Lower lobe of right lung (tissue), 2 donors: Measurements from ENCODE around the gene TMEM42. TPM values are rescaled to one million over a fixed set of nuclear protein-coding genes. Genes with fewer than 3 reads are reported as not detected.

ENCODE experiments used
- ATAC-seq, 2 donors: fragments of 200-7000 bp; cut with Tn5 transposase; one replicate each; pipeline ENCODE4 v1.9.1; 2020 to 2022; ENCODE audit warnings: mild to moderate bottlenecking in 2 of 2, moderate library complexity in 2 of 2
- DNase-seq: peaks from one replicate; pipeline ENCODE4 v3.0.0-alpha.2; 2020
- H3K27ac ChIP-seq: fragments of 200-600 bp; one replicate; pipeline ENCODE4 v1.8.0; 2022
- H3K27me3 ChIP-seq: fragments of 200-600 bp; one replicate; pipeline ENCODE4 v1.8.0; 2022; ENCODE audit warnings: low read depth
- H3K36me3 ChIP-seq: fragments of 200-600 bp; one replicate; pipeline ENCODE4 v1.8.0; 2022; ENCODE audit warnings: mild to moderate bottlenecking
- H3K4me1 ChIP-seq: fragments of 200-600 bp; one replicate; pipeline ENCODE4 v1.8.0; 2022
- H3K4me3 ChIP-seq: fragments of 200-600 bp; one replicate; pipeline ENCODE4 v1.8.0; 2022; ENCODE audit warnings: mild to moderate bottlenecking
- H3K9me3 ChIP-seq: fragments of 200-600 bp; one replicate; pipeline ENCODE4 v1.8.0; 2022
- intact Hi-C: fragments of 100-400 bp; cut with DNase I; formaldehyde crosslinking; loops from one replicate; pipeline ENCODE4 v1.11.0; 2022
- total RNA-seq: library from RNA; stranded (reverse); fragmentation: NEBNext Ultra II Directional; extraction: Animal tissue kit (Norgen Biotek cat#: 25700); gene quantifications from one replicate; pipeline ENCODE4 v1.2.1, GENCODE V29; 2021
- TF ChIP-seq, protein P1 (sequence below): fragments of 200-600 bp; IDR thresholded peaks from one replicate; pipeline ENCODE4 v1.8.0; 2022; ENCODE audit warnings: antibody characterized with exemption, mild to moderate bottlenecking
- donor health status: DM: no; HTN: yes; CAD: no; lungs with severe emphysema.

Gene TMEM42
- total RNA-seq, 1 donor from 2014 or later, result 17.4 TPM

DNA sequence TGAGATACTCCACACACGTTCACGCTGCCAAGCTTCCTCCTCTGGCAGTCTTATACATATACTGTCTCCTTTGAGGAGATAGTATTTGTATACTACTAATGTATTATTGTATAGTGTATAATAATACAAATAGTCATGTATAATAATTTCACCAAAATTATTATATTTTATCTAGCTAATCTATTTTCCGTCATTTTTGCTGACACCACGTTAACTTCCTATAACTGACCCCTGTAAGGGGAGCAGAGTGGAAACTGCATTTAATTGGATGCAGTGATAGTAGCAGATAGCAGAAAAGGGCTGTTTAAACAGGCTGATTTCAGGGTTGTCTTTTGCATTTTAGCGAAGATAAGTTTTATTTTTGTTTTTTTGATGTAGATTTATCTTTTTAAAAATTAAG lies 30.5 kb upstream of the TMEM42 start:
- Histone ChIP-seq H3K4me3 (no peak overlapping the region), H3K27ac (no peak overlapping the region), H3K9me3 (peaks cover 5% of the 10 kb centered on the region), H3K4me1 (no peaks in the 10 kb centered on the region), H3K36me3 (no peaks in the 10 kb centered on the region), H3K27me3 (no peaks in the 10 kb centered on the region)
- no peak for ATAC-seq
- intact Hi-C loops, result no loop called here
- TF ChIP-seq, protein P1, sequence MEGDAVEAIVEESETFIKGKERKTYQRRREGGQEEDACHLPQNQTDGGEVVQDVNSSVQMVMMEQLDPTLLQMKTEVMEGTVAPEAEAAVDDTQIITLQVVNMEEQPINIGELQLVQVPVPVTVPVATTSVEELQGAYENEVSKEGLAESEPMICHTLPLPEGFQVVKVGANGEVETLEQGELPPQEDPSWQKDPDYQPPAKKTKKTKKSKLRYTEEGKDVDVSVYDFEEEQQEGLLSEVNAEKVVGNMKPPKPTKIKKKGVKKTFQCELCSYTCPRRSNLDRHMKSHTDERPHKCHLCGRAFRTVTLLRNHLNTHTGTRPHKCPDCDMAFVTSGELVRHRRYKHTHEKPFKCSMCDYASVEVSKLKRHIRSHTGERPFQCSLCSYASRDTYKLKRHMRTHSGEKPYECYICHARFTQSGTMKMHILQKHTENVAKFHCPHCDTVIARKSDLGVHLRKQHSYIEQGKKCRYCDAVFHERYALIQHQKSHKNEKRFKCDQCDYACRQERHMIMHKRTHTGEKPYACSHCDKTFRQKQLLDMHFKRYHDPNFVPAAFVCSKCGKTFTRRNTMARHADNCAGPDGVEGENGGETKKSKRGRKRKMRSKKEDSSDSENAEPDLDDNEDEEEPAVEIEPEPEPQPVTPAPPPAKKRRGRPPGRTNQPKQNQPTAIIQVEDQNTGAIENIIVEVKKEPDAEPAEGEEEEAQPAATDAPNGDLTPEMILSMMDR, result no peak
- no peak for DNase-seq

DNA sequence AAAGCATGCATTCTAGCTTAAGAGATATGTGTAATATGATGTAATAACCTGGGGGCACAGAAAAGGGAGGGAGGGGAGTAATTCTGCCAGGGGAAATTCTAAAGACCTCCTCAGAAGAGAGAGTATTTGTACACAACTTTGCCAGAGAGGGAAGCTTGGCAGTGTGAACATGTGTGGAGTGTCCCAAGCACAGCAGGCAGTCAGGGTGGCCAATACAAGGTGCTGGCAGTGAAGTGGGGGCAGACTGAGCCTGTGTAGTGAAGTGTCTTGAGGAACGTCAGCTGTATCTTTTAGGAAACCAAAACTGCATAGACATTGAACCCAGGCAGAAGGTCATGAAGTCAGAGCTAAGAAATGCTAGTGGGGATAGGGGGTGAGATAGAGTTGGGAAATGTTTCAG lies 29.7 kb upstream of the TMEM42 start:
- TF ChIP-seq, protein P1, result no peak
- Histone ChIP-seq H3K4me1 (no peaks in the 10 kb centered on the region), H3K9me3 (peaks cover 13% of the 10 kb centered on the region), H3K27ac (no peak overlapping the region), H3K27me3 (no peaks in the 10 kb centered on the region), H3K36me3 (no peaks in the 10 kb centered on the region), H3K4me3 (no peak overlapping the region)
- DNase-seq (no peak), ATAC-seq (no peak)
- intact Hi-C loops, result no loop called here

DNA sequence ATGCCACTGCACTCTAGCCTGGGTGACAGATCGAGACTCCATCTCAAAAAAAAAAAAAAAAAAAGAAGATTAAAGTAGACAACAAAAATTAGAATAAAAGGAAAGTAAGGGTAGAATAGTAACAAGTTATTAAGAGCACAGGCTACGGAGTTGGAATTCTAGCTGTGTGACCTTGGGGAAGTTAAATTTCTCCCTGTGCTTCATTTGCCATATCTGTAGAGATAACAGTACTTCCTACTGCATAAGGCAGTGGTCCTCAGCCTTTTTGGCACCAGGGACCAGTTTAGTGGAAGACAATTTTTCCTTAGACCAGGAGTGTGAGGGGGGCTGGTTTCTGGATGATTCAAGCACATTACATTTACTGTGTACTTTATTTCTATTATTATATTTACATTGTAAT lies 28.7 kb upstream of the TMEM42 start:
- H3K9me3 ChIP-seq, result peaks cover 17% of the 10 kb centered on the region
- TF ChIP-seq, protein P1, result no peak
- H3K4me1 ChIP-seq, result no peaks in the 10 kb centered on the region
- intact Hi-C loops, result no loop called here
- ATAC-seq (no peak), DNase-seq (no peak)
- H3K27ac ChIP-seq, result no peak overlapping the region
- H3K27me3 ChIP-seq, result no peaks in the 10 kb centered on the region
- H3K4me3 ChIP-seq, result no peak overlapping the region
- no peaks in the 10 kb centered on the region for H3K36me3 ChIP-seq

DNA sequence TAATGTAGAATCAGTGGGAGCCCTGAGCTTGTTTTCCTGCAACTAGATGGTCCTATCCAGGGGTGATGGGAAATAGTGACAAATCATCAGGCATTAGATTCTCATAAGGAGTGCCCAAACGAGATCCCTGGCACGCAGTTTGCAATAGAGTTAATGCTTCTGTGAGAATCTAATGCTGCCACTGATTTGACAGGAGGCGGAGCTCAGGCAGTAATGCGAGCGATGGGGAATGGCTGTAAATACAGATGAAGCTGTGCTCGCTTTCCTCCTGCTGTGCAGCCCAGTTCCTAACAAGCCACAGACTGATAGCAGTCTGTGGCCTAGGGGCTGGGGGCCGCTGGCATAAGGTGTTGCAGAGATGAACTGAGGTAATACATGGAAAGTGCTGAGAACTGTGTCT lies 28.3 kb upstream of the TMEM42 start:
- intact Hi-C loops, result no loop called here
- Histone ChIP-seq H3K4me3 (no peak overlapping the region), H3K36me3 (no peaks in the 10 kb centered on the region), H3K27ac (no peak overlapping the region), H3K4me1 (no peaks in the 10 kb centered on the region), H3K27me3 (no peaks in the 10 kb centered on the region), H3K9me3 (peaks cover 17% of the 10 kb centered on the region)
- ATAC-seq (no peak), DNase-seq (no peak)
- TF ChIP-seq, protein P1, result no peak

DNA sequence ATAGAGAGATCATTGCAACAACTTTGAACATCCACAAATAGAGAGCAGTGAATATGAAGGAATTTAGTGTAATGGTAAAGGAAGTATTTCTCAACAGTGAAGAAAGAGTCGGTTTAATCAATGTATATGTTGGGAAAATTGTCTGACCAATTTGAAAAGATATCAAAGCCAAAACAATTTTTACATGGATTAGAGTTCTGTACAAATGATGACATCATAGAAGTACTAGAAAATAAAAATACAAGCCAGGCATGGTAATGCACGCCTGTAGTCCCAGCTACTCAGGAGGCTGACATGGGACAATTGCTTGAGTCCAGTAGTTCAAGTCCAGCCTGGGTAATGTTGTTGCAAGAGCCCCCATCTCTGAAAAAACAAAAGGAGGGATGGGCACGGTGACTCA lies 26.0 kb upstream of the TMEM42 start:
- ATAC-seq, result no peak
- no peaks in the 10 kb centered on the region for H3K27me3 ChIP-seq
- H3K36me3 ChIP-seq, result no peaks in the 10 kb centered on the region
- H3K4me1 ChIP-seq, result no peaks in the 10 kb centered on the region
- peaks cover 17% of the 10 kb centered on the region for H3K9me3 ChIP-seq
- intact Hi-C loops, result no loop called here
- DNase-seq, result no peak
- no peak overlapping the region for H3K4me3 ChIP-seq
- no peak overlapping the region for H3K27ac ChIP-seq
- TF ChIP-seq, protein P1, result no peak

DNA sequence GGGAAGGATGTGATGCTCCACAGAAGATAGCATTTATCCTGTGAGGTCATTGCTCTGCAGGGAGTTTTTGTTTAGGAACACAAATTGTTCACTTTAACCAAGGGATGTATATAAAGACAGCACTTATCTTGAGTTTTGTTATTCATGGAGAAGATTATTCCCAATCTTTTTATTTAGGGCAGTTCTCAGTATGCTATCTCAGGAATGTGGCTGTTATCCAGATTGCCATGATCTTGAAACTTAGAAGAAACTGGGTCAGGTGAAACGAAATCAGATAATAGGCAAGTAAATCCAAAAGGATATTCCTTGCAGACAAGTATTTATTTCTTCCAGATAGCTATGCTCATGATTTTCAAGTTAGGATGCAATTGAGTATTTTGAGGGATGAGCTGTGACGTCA lies 19.3 kb upstream of the TMEM42 start:
- Histone ChIP-seq H3K27ac (no peak overlapping the region), H3K36me3 (no peaks in the 10 kb centered on the region), H3K4me1 (no peaks in the 10 kb centered on the region), H3K9me3 (peaks cover under 1% of the 10 kb centered on the region), H3K4me3 (no peak overlapping the region), H3K27me3 (no peaks in the 10 kb centered on the region)
- DNase-seq, result no peak
- intact Hi-C loops, result no loop called here
- TF ChIP-seq, protein P1, result no peak
- ATAC-seq, result no peak
